Right atrium auricular region (tissue), 2 donors: Measurements from ENCODE around the gene IL20. TPM values are rescaled to one million over a fixed set of nuclear protein-coding genes. Genes with fewer than 3 reads are reported as not detected.

ENCODE experiments used
- DNase-seq: peaks from one replicate; pipeline ENCODE4 v3.0.0-alpha.2; 2019; ENCODE audit warnings: low spot score
- H3K27ac ChIP-seq, 2 donors: fragments of 200-600 bp; sonication (generic); 1 replicate in 1 of 2; 2 replicates in 1 of 2; pipeline ENCODE4 v1.5.1; 2016 to 2019
- H3K27me3 ChIP-seq, 2 donors: fragments of 200-600 bp; sonication (generic); one replicate each; pipeline versions ENCODE4 v1.5.1 to v1.6.0; 2017 to 2019
- H3K36me3 ChIP-seq: fragments of 200-600 bp; sonication (generic); one replicate; pipeline ENCODE4 v1.5.1; 2016
- H3K4me1 ChIP-seq, 2 donors: fragments of 200-600 bp; sonication (generic); one replicate each; pipeline versions ENCODE4 v1.5.1 to v1.6.0; 2017 to 2019
- H3K4me3 ChIP-seq, 2 donors: fragments of 200-600 bp; sonication (generic); 1 replicate in 1 of 2; 2 replicates in 1 of 2; pipeline ENCODE4 v1.5.1; 2017 to 2019; ENCODE audit warnings: mild to moderate bottlenecking in 1 of 2, moderate library complexity in 1 of 2
- H3K9me3 ChIP-seq, 2 donors: fragments of 200-600 bp; sonication (generic); one replicate each; pipeline ENCODE4 v1.5.1; 2019
- total RNA-seq, 2 donors: library from RNA; depleted of rRNA; stranded (reverse); fragments of >200 nt; gene quantifications; one replicate each; pipeline ENCODE4 v1.1.0, GENCODE V29; 2016
- TF ChIP-seq, protein P1 (sequence below), 2 donors: fragments of 200-600 bp; sonication (generic); IDR thresholded peaks; one replicate each; pipeline ENCODE4 v1.5.1; 2019; ENCODE audit warnings: antibody characterized with exemption in 2 of 2

IL20 gene
- total RNA-seq, 2 donors from 2014 or later = 0.20 TPM; not detected in 1

DNA sequence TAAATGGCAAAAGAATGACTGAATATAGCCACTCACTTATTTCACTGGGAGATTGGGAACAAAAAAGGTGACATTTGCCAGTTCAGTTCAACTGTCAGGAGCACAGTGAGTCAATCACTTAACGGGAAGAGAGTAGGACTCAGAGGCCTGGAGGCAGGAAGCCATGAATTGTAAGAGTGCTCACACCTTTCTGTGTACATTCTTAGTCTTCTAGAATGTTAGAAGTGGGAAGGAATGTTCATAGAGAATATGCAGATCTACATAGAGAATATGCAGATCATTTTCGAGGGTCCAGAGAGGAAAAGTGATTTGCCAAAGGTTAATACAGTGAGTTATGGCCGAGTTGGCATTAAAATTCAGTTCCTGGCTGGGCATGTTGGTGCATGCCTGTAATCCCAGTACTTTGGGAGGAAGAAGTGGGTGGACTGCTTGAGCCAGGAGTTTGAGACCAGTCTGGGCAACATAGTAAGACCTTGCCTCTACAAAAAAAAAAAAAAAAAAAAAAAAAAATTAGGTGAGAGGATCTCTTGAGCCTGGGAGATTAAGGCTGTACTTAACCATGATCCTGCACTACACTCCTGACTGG, 8.3 kb downstream of the IL20 start:
- Histone ChIP-seq H3K27me3 (no peaks in the 10 kb centered on the region), H3K36me3 (no peaks in the 10 kb centered on the region), H3K4me3 (no peak overlapping the region), H3K9me3 (peaks cover 4 to 20% of the 10 kb centered on the region in 2 donors), H3K4me1 (no peaks in the 10 kb centered on the region), H3K27ac (no peak overlapping the region)
- TF ChIP-seq, protein P1, sequence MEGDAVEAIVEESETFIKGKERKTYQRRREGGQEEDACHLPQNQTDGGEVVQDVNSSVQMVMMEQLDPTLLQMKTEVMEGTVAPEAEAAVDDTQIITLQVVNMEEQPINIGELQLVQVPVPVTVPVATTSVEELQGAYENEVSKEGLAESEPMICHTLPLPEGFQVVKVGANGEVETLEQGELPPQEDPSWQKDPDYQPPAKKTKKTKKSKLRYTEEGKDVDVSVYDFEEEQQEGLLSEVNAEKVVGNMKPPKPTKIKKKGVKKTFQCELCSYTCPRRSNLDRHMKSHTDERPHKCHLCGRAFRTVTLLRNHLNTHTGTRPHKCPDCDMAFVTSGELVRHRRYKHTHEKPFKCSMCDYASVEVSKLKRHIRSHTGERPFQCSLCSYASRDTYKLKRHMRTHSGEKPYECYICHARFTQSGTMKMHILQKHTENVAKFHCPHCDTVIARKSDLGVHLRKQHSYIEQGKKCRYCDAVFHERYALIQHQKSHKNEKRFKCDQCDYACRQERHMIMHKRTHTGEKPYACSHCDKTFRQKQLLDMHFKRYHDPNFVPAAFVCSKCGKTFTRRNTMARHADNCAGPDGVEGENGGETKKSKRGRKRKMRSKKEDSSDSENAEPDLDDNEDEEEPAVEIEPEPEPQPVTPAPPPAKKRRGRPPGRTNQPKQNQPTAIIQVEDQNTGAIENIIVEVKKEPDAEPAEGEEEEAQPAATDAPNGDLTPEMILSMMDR (IDR thresholded peaks at IDR 0.05) = no peak
- no peak for DNase-seq

DNA sequence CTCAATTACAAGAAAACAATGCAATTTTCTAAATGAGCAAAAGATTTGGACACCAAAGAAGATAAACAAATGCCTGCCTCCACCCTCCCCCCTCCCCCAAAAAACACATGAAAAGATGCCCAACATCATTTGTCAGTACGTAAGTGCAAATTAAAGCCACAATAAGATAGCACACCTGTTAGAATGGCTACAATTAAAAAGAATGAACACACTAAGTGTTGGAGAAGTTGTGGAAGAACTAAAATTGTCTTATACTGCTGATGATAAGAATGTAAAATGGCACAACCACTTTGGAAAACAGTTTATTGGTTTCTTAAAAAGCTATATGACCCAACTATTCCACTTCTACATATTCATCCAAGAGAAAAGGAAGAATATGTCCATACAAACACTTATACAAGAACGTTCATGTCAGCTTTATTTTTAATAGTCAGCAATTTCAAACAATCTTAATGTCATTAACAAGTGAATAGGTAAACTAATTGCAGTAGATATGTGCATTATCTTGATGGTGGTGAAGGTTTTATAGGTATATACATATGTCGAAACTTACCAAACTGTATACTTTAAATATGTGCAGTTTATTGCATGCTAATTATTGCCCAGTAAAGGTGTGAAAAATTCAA, 10.4 kb downstream of the IL20 start:
- TF ChIP-seq, protein P1 (IDR thresholded peaks at IDR 0.05) = no peak
- H3K27me3 ChIP-seq = no peaks in the 10 kb centered on the region
- no peaks in the 10 kb centered on the region for H3K4me1 ChIP-seq
- H3K36me3 ChIP-seq = no peaks in the 10 kb centered on the region
- H3K9me3 ChIP-seq = peaks cover 4 to 23% of the 10 kb centered on the region in 2 donors
- no peak for DNase-seq
- no peak overlapping the region for H3K4me3 ChIP-seq
- no peak overlapping the region for H3K27ac ChIP-seq

DNA sequence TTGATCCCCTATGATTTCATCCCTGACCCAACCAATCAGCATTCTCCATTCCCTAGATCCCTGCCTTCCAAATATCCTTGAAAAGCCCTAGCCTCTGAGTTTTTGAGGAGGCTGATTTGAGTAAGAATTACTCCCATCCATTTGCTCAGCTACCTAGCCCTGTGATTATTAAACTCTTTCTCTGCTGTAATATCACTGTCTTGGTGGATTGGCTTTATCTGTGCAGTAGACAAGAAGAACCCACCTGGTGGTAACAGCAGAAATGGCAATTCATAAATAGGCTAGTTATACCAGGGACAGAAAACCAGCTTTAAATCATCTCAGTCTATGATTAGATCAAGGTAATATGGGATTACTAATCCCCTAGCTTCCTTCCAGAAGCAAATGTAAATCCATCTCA, 13.0 kb downstream of the IL20 start:
- Histone ChIP-seq H3K4me1 (no peaks in the 10 kb centered on the region), H3K27ac (no peak overlapping the region), H3K36me3 (no peaks in the 10 kb centered on the region), H3K27me3 (no peaks in the 10 kb centered on the region), H3K9me3 (peaks cover 4 to 23% of the 10 kb centered on the region in 2 donors), H3K4me3 (no peak overlapping the region)
- TF ChIP-seq, protein P1 (IDR thresholded peaks at IDR 0.05) = no peak
- DNase-seq = no peak

DNA sequence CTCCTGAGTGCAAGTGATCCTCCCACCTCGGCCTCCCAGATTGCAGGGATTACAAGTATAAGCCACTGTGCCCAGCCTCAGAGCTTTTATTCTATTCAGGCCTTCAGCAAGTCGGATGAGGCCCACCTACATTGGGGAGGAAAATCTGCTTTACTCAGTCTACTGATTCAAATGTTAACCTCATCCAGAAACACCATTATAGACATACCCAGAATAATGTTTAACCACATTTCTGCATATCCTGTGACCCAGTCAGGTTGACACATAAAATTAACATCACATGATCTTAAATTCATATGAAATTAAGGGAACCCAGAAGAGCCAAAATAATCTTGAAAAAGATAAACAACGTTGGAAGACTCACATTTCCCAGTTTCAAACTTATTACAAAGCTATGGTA, 14.9 kb downstream of the IL20 start:
- DNase-seq = no peak
- TF ChIP-seq, protein P1 (IDR thresholded peaks at IDR 0.05) = no peak

DNA sequence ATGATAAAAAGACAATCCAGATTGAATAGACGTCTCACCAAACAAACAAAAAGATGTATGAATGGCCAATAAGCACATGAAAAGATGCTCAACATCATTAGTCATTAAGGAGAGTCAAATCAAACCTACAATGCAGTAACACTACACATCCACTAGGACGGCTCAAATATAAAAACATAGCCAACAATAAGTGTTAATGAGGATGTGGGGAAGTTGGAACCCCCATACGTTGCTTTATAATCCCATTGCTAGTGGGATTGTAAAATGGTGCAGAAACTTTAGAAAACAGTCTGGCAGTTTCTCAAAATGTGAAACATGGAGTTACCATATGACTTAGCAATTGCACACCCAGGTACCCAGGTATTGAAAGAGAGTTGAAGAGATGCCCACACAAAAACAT, 17.1 kb downstream of the IL20 start:
- DNase-seq = no peak
- TF ChIP-seq, protein P1 (IDR thresholded peaks at IDR 0.05) = no peak
- no peaks in the 10 kb centered on the region for H3K36me3 ChIP-seq
- H3K27ac ChIP-seq = no peak overlapping the region
- peaks cover 4 to 15% of the 10 kb centered on the region in 2 donors for H3K9me3 ChIP-seq
- H3K4me1 ChIP-seq = no peaks in the 10 kb centered on the region
- no peaks in the 10 kb centered on the region for H3K27me3 ChIP-seq
- H3K4me3 ChIP-seq = no peak overlapping the region

More for the DNA sequence above, 14.9 kb downstream of the IL20 start:
- Histone ChIP-seq H3K27me3 (no peaks in the 10 kb centered on the region), H3K27ac (no peak overlapping the region), H3K4me3 (no peak overlapping the region), H3K4me1 (no peaks in the 10 kb centered on the region), H3K36me3 (no peaks in the 10 kb centered on the region), H3K9me3 (peaks cover 4 to 23% of the 10 kb centered on the region in 2 donors)
